Activated CD8-positive, alpha-beta T cell treated with anti-CD3 and anti-CD28 coated beads for 36 hours (primary cell): ENCODE data around the gene PLA2G2D. TPM values are rescaled to one million over a fixed set of nuclear protein-coding genes. Genes with fewer than 3 reads are reported as not detected.

Experiments used
- ATAC-seq: fragments of 200-7000 bp; cut with Tn5 transposase; one replicate; pipeline ENCODE4 v1.10.0; 2021; ENCODE audit warnings: mild to moderate bottlenecking, moderate library complexity
- CTCF ChIA-PET: fragments of 350-600 bp; sonication (Branson Sonifier 250); formaldehyde crosslinking; loops from one replicate; lab custom pipeline; 2021; ENCODE audit warnings: antibody characterized with exemption; lab: Charles Lee
- POLR2A ChIA-PET: fragments of 350-600 bp; sonication (Branson Sonifier 250); formaldehyde crosslinking; loops from one replicate; lab custom pipeline; 2021; ENCODE audit warnings: antibody characterized with exemption; lab: Charles Lee
- DNase-seq: peaks from one replicate; pipeline ENCODE4 v3.0.0-alpha.2; 2020
- H3K27ac Mint-ChIP-seq: one replicate; pipeline ENCODE4 v1.8.0; 2021; ENCODE audit warnings: mild to moderate bottlenecking, mixed read lengths
- H3K27me3 Mint-ChIP-seq: one replicate; pipeline ENCODE4 v1.8.0; 2021; ENCODE audit warnings: mixed read lengths
- H3K36me3 Mint-ChIP-seq: one replicate; pipeline ENCODE4 v1.8.0; 2021; ENCODE audit warnings: low read depth, mixed read lengths
- H3K4me1 Mint-ChIP-seq: one replicate; pipeline ENCODE4 v1.8.0; 2021; ENCODE audit warnings: low read depth, mixed read lengths
- H3K4me3 Mint-ChIP-seq: one replicate; pipeline ENCODE4 v1.8.0; 2021; ENCODE audit warnings: mild to moderate bottlenecking, moderate library complexity, mixed read lengths
- H3K9me3 Mint-ChIP-seq: one replicate; pipeline ENCODE4 v1.8.0; 2021; ENCODE audit warnings: mixed read lengths
- CTCF ChIP-seq: fragments of 200-600 bp; IDR thresholded peaks from one replicate; pipeline ENCODE4 v1.8.0; 2022; ENCODE audit warnings: antibody characterized with exemption, mild to moderate bottlenecking
- intact Hi-C: fragments of 100-400 bp; cut with micrococcal nuclease; formaldehyde crosslinking; loops from one replicate; pipeline ENCODE4 v1.10.0; 2022
- total RNA-seq, 2 experiments: library from RNA; stranded (reverse); gene quantifications; one replicate each; pipeline ENCODE4 v1.2.3, GENCODE V29; 2021

The PLA2G2D gene
- total RNA-seq, 2 experiments from 2014 or later: not detected

DNA sequence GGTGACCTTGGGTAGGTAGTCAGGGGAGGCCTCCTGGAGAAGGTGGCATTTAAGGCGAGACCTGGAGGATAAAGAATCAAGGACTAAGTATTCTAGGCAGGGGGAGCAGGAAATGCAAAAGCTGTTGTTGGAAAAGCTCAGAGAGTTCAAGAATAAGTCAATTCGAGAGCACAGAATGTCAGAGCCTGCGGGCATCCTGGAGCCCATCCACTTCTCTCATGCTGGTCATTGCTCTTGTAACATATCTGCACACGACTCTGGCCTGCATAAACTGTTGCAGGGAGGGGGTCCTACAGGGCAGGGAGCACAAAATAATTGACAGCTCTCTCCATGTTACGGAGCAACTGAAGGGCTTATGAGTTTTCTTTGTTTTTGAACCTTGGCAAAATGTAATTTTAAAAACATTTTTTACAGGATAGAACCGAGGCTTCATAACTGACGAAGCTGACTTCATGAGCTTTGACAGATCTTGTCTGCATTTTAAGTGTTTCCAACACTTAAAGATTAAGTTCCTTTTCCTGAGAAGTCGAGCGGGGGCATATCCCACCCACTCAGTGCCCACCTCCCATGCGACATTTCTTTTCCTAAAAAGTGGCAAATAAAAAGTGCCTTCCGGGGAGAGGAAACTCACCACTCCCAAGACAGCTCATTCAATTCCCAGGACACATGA is 45.1 kb downstream of the PLA2G2D start:
- no peaks in the 10 kb centered on the region for H3K36me3 Mint-ChIP-seq
- H3K27ac Mint-ChIP-seq: no peak overlapping the region
- no peak overlapping the region for H3K4me3 Mint-ChIP-seq
- peaks cover 22% of the 10 kb centered on the region for H3K27me3 Mint-ChIP-seq
- H3K9me3 Mint-ChIP-seq: no peaks in the 10 kb centered on the region
- H3K4me1 Mint-ChIP-seq: peaks cover 7% of the 10 kb centered on the region
- POLR2A ChIA-PET: no interaction called here
- ATAC-seq (no peak), DNase-seq (no peak)
- TF ChIP-seq CTCF: no peak
- CTCF ChIA-PET: interaction anchor here (1.1 kb wide), 1 partner anchor 77 kb away, joined by 3 read pairs; no protein-coding TSS in a partner anchor
- intact Hi-C loops: no loop called here

- no peak for DNase-seq
- no peak for ATAC-seq
- no peak for TF ChIP-seq CTCF
- peaks cover 4% of the 10 kb centered on the region for H3K4me1 Mint-ChIP-seq
- ChIA-PET CTCF (no interaction called here), POLR2A (no interaction called here)
- H3K36me3 Mint-ChIP-seq: no peaks in the 10 kb centered on the region
- no peaks in the 10 kb centered on the region for H3K9me3 Mint-ChIP-seq
- intact Hi-C loops: no loop called here
- peaks cover 18% of the 10 kb centered on the region for H3K27me3 Mint-ChIP-seq
- H3K4me3 Mint-ChIP-seq: no peak overlapping the region
- no peak overlapping the region for H3K27ac Mint-ChIP-seq
These were observed 46.1 kb downstream of the PLA2G2D start for GRCh38 chr1:20073256-20073655.

DNA sequence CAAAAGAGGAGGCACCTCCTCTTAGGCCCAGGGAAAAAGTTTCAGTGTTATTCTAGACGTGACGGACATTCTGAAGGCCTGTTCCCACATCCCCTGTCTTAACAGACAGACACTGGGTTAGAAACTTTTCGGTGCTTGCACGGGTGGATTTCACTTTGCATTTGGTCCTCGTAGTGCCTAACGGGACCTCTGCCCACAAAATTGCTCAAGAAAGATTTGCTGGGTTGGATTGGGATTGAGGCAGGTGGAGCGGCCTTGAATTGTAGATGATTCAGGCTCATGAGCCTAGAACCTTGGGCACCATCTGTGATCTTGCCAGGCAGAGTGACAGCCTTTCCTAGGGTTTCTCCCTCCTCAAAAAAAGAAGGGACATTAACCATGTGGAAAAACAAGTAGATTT is 46.6 kb downstream of the PLA2G2D start:
- H3K27me3 Mint-ChIP-seq: peaks cover 13% of the 10 kb centered on the region
- no peak for ATAC-seq
- no peak overlapping the region for H3K4me3 Mint-ChIP-seq
- H3K9me3 Mint-ChIP-seq: no peaks in the 10 kb centered on the region
- ChIA-PET CTCF (no interaction called here), POLR2A (no interaction called here)
- no peak for DNase-seq
- no peak overlapping the region for H3K27ac Mint-ChIP-seq
- TF ChIP-seq CTCF: no peak
- intact Hi-C loops: no loop called here
- H3K4me1 Mint-ChIP-seq: no peaks in the 10 kb centered on the region
- H3K36me3 Mint-ChIP-seq: no peaks in the 10 kb centered on the region

DNA sequence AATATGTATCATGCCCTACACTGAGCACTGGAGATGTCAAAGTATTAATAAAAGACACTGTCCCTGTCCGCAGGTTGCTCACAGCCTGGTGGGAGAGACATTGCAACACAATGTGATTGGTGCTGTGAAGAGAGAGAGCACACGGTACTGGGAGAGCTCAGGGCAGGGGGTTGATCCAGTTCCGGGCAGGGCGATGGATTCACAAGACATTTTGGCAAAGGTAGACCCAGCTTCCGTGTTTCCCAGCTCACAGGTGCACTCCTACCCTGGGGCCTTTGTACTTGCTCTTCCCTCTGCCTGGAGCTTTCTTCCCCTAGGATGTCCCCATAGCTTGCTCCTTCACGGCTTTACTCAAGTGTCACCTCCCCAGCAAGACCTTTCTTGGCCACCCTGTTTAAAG is 47.9 kb downstream of the PLA2G2D start:
- no peak overlapping the region for H3K27ac Mint-ChIP-seq

More for the DNA sequence above, 47.9 kb downstream of the PLA2G2D start:
- ChIA-PET POLR2A (interaction anchor here (0.9 kb wide), 1 partner anchor 9 kb away, joined by 3 read pairs; no protein-coding TSS in a partner anchor), CTCF (no interaction called here)
- ATAC-seq (no peak), DNase-seq (no peak)
- TF ChIP-seq CTCF: no peak
- Mint-ChIP-seq H3K27me3 (peaks cover 2% of the 10 kb centered on the region), H3K36me3 (no peaks in the 10 kb centered on the region), H3K4me3 (no peak overlapping the region), H3K9me3 (no peaks in the 10 kb centered on the region), H3K4me1 (no peaks in the 10 kb centered on the region)
- intact Hi-C loops: no loop called here
